Suprapubic skin (tissue), 3 donors: ENCODE results near the gene FRMPD4.

ENCODE experiments used
- POLR2A ChIP-seq, 2 donors: fragments of 450-650 bp; IDR thresholded peaks; one replicate each; pipeline ENCODE4 v1.6.1; 2017; ENCODE audit warnings: antibody characterized with exemption in 2 of 2, mild to moderate bottlenecking in 2 of 2, moderate library complexity in 2 of 2
- TF ChIP-seq, protein P1 (sequence below), 2 donors: fragments of 200-600 bp in 1 of 2; fragments of 450-650 bp in 1 of 2; sonication (generic) in 1 of 2; IDR thresholded peaks; one replicate each; pipeline ENCODE4 v1.5.1; 2016 to 2019; ENCODE audit warnings: antibody characterized with exemption in 2 of 2, mild to moderate bottlenecking in 1 of 2, moderate library complexity in 1 of 2

DNA sequence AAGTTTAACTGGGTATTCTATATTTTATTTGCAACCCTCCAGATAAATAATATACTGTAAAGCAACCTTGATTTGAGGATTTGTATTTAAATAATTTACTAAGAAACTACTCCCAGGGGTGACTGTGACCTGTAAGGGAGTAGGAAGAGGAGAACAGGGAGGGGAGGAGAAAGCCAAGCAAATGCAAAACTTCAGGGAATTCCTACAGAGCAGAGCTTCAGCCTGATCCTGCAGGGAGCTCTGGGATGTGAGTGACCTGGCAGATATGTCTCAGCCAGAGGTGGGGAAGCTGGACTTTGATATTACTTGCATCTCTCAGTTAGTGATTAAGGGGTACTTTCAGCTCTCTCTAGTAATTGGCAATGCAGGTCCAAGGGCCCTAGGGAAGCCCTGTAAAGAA, 302.0 kb downstream of the FRMPD4 start:
- TF ChIP-seq, protein P1, sequence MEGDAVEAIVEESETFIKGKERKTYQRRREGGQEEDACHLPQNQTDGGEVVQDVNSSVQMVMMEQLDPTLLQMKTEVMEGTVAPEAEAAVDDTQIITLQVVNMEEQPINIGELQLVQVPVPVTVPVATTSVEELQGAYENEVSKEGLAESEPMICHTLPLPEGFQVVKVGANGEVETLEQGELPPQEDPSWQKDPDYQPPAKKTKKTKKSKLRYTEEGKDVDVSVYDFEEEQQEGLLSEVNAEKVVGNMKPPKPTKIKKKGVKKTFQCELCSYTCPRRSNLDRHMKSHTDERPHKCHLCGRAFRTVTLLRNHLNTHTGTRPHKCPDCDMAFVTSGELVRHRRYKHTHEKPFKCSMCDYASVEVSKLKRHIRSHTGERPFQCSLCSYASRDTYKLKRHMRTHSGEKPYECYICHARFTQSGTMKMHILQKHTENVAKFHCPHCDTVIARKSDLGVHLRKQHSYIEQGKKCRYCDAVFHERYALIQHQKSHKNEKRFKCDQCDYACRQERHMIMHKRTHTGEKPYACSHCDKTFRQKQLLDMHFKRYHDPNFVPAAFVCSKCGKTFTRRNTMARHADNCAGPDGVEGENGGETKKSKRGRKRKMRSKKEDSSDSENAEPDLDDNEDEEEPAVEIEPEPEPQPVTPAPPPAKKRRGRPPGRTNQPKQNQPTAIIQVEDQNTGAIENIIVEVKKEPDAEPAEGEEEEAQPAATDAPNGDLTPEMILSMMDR (IDR thresholded peaks at IDR 0.05): no peak
- no peak for TF ChIP-seq POLR2A (IDR thresholded peaks at IDR 0.05)
